GM19467 (cell line): ENCODE data around the gene STPG1.

Experiments
- ATAC-seq: cut with Tn5 transposase; IDR thresholded peaks from one replicate; pipeline ENCODE4 v1.9.1; 2021; ENCODE audit warnings: mild to moderate bottlenecking, moderate library complexity; ENCODE audit not compliant: unreplicated experiment

The STPG1 gene

DNA sequence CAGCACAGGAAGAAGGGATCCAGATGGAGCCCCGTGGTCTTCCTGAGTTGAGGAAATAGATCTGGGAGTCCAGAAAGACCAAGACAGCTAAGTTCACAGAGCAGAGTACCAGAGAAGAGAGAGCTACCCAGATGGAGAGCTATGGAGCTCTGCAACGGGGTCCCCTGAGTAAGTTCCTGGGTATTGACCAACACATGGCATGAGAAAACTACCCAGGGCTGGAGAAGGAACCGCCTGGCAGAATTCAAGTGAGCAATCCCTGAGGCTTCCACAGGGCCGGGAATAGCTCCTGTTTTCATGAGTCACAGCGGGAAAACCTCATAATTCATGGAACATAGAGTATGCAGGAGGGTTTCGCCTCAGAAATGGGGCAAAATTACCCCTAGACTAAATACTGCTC is 19.7 kb downstream of the STPG1 start:
- no peak for ATAC-seq

DNA sequence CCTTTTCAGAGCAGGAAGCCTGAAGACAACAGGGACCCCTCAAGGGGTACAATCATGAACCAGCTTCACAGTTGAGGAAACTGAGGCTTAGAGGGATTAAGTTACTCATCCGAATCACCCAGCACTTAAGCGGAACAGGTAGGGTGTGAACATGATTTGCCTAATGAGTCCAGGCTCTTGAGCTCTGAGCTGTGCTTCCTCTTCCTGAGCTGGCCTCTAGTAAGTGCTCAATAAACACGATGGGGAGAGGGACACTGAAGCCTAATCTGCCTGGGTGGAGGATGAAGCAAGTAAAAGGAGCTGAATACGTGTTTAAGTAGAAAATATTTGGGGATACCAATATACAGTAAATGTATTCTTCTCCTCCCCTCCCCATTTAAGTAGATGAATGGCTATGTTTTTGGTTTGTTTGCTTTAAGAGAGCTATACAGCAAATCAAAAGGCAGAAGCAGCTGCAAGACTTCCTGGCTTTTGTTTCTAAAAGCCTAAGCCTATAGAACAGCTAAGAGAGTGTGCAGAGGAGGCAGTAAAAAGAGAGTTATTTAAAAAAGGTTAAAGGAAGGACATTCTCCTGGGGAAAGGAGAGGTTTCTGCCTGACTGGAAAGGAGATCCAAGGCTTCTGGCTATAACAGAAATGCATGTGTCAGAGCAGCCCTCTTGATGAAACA is 20.5 kb downstream of the STPG1 start:
- no peak for ATAC-seq

DNA sequence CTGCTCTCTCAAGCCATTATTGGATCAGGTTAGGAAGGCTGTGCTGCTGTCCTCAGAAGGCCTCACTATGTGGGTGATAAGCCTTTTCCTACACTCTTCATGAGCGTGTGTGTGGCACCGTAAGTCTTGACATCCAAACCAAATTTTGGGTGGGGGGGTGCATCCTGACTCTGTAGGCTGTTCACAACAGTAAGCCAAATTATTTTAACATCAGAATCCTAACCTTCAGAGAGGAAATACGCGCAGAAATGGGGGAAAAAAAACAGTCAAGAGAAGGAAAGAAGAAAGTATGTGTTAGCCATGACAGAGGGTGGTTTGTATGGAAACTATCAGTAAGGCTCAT is 21.0 kb downstream of the STPG1 start:
- ATAC-seq: no peak

DNA sequence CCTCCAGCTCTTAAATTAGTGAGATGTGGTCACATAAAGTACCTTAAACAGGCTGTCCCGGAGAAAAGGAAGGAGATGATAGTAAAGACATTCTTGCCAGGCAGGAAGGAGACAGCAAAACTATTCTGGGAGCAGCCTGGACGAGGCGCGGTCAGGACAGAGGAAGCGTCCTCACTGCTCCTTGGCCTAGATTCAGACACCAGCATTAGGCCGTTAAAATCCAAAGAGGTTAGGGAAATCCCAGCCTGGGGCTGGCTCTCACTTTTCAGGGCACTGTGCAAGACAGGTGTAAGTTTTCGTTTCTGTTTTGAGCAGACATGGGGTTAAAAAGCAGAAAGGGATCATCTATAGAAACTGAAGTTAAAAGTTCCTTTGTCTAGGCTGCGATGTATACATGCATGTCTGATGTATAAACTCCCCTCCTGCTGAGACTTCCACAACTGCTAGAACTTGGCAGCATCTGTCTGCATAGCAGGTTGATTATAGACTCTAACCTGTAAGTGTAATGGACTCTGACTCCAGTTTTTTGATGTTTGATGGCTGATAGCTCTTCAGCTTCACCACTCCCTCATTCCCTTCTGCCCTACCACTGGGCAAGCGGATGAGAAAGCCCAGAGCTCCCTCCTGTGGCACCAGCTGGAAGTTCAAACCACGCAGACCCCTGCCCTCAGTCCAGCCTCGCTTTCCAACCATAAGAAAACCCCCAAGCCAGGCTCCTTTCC is 21.5 kb downstream of the STPG1 start:
- ATAC-seq: peak; percentile 76

DNA sequence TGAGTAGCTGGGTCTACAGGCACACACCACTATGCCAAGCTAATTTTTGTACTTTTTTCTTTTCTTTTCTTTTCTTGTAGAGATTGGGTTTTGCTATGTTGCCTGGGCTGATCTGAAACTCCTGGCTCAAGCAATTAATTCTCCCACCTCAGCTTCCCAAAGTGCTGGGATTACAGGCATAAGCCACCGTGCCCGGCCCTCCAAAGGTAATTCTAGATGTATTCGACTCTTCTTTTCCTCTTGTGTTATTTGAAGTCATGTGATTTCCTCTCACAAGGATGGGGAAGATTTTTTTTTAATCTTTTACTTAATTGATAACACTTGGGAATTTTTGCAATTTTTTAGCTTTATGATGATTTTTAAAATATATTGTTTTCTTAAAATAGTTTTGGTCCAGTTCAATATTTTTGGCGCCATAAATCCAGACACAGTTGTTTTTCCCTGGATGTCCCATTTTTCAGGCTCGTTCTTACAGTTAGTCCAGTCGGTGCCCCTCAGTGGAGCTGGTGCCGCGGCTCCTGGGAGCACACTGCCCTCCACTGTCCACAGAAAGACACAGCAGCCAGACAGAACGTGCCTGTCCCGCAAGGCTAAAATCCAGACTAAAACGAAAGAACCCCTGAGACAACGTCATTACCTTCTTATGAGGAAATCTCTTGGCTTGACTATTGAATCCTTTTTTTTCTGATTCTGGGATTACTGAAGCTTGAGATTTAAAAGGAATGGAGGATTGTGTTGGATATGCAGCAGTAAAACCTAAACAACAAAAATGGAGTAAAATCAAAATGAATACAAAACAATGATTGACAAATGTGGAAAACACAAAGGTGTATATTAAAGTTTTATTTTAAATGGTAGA is 22.4 kb downstream of the STPG1 start:
- no peak for ATAC-seq

DNA sequence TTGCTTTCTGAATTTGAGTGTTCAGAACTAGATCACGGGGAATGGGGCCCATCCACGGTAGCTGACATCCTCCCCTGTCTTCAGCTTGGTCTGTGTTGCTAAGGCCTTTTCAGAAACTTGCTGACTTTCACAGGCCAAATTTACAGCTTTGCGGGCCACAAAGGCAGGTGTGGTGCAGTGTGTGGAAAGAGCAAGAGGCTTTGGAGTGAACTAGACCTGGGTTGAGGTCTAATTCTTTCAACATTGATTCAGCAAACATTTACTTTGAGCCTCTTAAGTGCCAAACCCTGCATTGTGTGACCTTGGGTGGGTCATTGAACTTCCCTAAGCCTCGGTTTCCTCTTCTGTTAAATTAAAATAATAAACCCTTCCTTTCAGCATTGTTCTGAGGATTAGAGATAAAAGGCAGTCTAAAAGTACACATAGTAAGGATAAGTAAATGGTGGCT is 24.3 kb downstream of the STPG1 start:
- no peak for ATAC-seq

DNA sequence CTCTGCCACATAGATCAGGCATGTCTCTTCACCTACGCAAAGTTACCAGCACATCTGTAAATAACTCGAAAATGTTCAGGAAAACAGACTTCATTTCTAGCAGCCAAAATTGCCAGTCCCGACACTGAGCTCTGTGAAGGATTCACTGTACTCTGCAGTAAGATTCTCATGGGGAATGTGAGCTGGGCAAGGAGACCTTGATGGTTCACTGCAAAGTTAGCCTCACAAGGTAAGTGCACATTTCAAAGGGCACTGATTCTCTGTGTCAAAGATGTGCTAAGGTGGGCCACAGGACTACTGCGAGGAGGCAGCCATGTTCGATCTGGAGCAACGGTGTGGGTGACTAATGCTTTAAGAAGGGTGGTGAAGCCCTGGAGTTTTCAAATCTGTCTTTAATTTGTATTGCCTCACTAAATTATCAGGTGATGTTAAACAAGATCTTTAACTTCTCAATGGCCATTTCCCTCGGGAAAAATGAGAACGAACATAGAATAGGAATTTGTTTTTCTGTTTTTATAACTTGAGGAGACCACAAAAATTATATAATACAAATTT is 25.2 kb downstream of the STPG1 start:
- no peak for ATAC-seq

DNA sequence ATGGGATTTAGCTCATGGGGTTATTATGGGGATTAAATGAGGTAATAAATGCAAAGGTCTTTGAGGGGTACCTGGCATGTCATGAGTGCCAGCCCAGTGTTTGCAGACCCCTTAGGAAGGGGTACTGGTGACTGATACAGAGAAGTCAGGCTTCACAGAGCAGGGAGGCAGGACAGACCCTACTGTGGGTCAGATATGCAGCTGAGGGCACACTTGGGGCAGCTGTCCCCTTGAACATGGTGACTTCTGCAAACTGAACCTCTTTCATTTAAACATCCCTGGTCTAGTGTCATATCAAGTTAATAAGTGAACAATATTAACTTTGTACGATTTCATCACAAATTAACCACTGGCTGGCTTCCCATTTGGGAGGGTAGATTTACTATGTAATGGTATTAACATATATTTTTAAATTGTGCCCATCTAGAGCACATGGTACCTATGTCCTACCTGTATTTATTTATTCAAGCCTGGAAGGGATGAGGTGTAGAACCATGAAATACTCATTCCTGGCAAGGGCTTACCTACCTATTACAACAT is 25.9 kb downstream of the STPG1 start:
- no peak for ATAC-seq

DNA sequence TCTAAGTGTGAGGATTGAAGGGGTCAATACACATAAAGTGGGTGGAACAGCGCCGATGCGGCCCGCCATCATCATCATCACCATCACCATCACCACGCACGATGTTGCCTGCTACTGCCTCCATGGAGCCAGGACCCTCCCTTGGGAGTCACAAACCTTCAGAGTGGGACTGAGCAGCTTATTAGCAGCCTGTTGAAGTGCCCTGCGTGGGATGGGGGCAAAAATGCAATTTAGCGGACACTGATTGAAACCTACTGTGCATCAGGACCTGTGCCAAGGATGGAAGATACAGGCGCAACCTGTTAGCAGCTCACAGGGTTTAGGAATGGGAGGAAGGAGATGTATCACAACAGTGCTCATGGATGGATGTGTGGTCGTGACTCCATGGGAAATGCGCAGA is 26.7 kb downstream of the STPG1 start:
- no peak for ATAC-seq

DNA sequence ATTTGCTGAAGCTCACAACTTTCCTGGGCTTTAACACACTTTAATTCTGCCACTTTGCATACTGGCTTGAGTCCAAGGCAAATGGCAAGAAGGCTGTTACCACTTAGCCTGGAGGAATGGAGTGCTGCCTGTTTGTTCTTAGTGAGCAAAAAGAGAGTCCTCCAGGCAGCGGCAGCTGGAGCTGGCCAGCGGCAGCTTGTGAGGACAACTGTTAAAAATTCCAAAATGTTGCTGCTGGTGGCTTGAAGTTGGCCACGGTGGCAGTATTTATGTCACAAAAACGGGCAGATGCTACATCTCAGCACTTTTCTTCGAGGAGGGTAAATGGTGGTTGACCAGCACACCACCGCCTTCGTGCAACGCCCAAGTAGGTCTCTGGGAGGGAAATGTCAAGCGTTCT is 27.3 kb downstream of the STPG1 start:
- no peak for ATAC-seq

DNA sequence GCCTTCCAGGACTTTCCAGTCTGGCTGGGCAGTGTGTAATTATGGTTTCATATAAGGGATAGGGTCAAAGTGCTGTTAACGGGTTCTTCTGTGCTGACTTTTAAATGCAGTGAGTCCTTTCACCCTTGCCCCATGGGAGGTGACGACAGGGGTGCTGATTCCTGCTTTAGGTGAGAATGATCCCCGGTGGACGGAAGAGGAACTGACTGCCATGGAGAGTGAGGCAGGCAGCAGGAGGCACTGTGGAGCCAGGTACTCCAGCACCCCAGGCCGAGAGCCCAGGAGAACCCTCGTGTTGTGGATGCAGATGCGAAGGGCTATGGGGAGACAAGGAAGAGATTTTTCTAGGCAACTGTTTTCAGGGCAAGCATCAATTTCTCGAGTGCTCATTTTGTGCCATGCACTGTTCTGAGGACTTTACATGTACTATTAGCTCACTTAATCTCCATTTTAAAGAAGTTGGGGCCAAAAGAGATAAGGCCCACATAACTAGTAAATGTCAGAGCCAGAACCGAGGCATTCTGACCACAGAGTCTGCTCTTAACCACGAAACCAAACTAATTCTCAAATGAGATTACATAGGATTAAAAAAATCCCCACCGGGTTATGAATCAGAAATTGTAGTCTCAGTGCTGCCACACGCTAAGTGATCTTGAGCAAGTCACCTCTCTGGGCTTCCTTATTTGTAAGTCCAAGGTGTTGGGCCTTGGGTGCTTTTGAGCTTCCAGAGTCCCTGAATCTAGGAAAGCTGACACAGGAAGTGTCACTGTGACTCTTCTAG is 28.2 kb downstream of the STPG1 start:
- no peak for ATAC-seq

DNA sequence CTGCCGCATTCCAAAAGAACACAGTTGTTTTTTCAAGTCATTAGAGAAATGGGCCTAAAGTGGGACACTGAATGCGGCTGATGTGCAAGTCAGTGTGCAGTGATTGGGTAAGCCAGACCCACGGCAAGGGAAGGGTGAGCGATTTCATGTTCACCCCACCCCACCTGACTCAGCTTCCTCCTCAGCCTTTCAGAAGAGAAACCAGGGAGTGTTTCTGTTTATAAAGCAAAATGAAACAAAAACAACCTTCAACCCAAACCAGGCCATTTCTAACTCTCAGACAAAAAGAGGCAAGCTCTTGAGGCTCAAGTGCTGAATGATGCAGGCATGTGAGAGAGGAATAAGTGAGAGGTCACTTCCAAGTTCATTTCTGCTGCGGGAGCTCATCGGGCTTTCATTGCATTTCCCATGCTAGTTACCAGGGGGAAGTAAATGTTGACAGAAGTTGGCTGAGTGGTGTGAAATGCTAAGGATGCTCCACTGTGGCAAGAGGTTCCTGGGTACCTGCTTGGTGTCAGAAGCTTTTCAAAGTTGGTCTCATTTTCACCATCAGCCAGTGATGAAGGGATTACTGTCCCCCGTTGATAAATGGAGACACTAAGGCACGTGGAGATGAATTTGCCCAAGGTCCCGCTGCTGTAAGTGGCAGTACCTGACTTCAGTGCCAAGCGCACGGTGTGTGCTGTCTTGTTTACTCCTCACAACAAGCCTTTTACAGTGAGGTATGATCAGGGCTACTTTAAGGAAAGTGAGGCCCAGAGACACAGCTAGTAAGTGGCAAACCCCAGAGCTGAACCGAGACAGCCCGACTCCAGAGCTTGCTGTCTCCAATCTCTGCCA is 29.1 kb downstream of the STPG1 start:
- no peak for ATAC-seq

DNA sequence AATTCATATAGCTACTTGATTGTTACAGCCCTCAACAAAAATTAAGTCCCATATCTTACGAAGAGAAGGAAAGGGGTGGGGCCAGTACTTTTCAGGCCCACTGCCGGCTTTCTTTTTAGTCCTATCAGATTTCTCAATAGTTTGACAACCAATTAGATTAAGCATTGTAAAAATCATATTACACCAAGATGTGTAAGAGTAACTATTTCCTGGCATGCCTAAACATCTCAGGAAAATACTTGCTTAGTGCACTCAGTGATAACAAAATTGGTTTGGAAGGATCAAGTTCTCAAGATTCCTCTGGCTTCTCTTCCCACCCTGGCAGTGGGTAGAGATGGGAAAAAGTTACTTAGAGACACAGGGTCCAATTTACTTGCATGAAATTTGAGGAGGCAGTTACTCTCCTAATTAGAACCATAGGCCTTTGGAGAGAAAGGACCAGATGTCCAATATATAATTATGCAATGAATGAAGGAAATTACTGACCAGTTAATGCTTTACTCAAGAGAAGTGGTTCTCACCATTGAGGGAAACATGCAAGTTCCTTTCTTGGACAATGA is 30.1 kb downstream of the STPG1 start:
- no peak for ATAC-seq

DNA sequence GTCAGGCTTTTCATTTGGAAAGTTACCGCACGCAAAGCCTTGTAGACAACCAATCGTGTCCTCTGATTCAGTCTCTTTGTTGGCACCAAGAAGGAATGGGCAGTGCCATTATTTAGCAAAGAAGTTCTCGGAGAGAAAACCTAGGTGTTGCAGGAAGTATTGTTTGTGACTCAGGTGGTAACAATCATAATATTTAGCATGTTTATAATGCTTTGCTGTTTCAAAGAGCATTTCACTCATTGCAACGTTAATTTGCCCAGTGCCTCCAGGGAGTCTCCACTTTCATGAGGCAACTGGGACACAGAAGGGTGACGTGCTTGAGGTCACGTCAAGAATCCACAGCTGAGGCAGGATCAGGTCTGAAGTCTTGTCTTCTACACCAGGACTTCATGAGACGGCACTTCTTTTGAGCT is 31.4 kb downstream of the STPG1 start:
- no peak for ATAC-seq

DNA sequence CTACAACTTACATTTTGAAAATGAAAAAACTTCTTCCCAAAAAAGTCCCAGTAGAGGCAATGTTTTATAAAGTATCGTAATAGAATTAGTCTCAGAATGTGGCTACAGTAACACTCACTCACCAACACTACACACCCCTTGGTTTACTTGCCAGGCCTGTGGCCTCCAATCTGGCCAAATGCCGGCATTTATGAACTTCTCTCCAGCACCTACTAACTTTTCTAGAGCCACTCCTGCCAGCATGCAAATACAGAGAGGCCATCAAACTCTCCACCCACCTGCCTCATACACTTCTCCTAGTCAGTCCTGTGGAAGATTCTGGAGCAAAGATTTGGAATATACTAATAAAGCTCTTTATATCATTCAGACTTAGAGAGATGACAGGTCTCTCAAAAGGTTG is 32.3 kb downstream of the STPG1 start:
- ATAC-seq: no peak

DNA sequence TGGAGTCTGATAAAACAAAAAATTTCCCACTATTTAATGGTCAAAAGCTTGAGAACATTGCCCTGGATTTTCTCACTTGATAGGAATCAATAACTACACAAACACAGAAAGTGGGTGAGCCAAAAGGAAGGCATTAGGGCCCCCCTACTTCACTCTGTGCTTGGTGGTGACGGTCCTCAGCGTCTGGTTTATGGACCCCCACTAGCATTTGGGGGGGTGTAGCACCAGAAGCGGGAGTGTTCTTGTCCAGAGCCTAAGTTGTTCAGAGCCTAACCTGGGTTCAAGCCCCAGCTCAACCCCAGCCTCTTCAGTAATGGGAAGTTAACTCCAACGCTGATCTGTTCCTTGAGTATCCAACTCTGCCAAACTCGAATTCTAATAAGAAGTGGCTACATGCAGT is 33.1 kb downstream of the STPG1 start:
- ATAC-seq: no peak

DNA sequence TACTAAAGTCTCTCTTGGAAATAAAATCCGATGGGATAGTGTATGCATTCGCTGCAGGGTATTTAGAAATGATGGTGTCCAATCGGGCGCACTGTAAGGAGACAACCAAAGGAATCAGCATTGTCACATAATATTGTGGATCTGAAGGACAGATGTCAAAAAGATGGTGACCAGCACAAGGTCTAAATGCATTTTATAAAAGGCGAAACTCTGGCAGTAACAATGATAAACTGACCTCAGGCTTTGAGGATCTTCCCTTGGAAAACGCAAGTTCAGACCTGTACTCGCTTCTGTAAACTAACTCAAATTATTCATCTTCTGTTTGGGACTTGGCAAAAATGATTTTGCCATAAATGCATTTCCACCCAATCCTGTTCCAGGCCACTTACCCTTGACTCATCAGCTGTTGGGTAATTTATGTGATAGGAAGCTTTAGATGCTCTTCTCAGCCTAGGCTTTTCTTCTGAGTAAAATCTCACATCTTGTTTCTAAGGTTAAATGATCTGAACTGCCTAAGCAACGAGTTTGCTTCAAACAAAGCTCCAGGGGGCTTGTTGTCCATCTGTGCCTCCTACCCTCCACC is 33.8 kb downstream of the STPG1 start:
- ATAC-seq: no peak

DNA sequence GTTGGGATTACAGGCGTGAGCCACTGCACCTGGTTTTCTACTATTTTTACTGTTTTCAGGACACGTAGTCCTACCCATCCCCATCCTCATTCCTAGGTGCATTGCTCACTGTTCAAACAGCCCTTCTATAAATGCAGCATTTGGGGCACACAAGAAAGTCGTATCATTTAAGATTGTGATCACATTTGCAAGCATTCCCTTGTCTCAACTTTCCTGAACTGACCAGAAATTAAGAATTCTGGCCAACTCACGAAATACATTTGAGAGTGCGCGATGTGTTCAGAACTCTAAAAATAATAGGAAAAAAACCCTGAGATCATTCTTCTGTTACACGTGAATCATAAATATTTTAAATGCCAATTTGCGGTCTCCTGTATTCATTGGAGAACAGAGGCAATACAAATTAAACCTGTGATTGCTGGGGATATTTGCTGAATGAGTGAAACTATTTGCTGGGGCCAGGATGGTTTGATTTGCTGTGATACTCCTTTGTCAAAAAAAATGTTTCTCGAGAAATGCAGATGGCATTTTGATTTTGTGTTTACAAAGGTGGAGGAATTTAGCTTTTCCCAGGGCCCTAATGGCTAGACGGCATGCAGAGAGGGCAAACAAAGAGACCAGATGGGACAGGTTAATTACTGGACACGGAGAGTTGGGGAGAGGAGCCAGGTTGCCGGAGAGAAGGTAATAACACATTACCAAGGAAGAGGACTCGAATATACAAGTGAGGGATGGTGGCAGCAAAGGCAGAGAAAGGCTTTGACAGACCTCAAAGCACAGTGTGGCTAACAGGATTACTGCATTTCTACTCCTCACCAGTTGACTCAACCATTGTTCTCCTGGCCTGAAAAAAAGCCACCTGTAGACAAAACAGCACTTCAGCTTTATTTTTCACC is 38.4 kb downstream of the STPG1 start:
- ATAC-seq: no peak
